Erythroblast (primary cell): Measurements from ENCODE around the gene CXCL14.

Experiments used
- DNase-seq, 2 experiments: peaks; one replicate each; lab custom pipeline; 2025; lab: John Stamatoyannopoulos, UW
- GATA1 ChIP-seq: IDR thresholded peaks from 2 replicates; pipeline ENCODE4 v1.6.1; 2011; ENCODE audit warnings: low read depth, mild to moderate bottlenecking, control low read depth, low read length, moderate library complexity
- POLR2A ChIP-seq: IDR thresholded peaks from 2 replicates; pipeline ENCODE4 v1.6.1; 2011; ENCODE audit warnings: mild to moderate bottlenecking, low read length

Gene CXCL14

GRCh38 chr5:135601466-135601865, 22.7 kb upstream of the CXCL14 start:
- TF ChIP-seq POLR2A (no peak), GATA1 (no peak)
- no peak for DNase-seq

GRCh38 chr5:135600971-135601381, 22.2 kb upstream of the CXCL14 start:
- no peak for TF ChIP-seq GATA1
- no peak for TF ChIP-seq POLR2A
- peak in 1 of 2 experiments; percentile 6 for DNase-seq

- TF ChIP-seq GATA1 (no peak), POLR2A (no peak)
- no peak for DNase-seq
These were observed 21.4 kb upstream of the CXCL14 start for GRCh38 chr5:135600152-135600570.

- TF ChIP-seq GATA1, result no peak
- no peak for TF ChIP-seq POLR2A
- no peak for DNase-seq
These were observed 20.8 kb upstream of the CXCL14 start for GRCh38 chr5:135599421-135600151.

- DNase-seq, result no peak
- TF ChIP-seq POLR2A, result no peak
These were observed 20.1 kb upstream of the CXCL14 start for GRCh38 chr5:135598691-135599395.

GRCh38 chr5:135596788-135597187, 18.0 kb upstream of the CXCL14 start:
- TF ChIP-seq POLR2A (no peak), GATA1 (no peak)
- no peak for DNase-seq

GRCh38 chr5:135596157-135596763, 17.5 kb upstream of the CXCL14 start:
- no peak for DNase-seq
- no peak for TF ChIP-seq POLR2A
- TF ChIP-seq GATA1, result no peak

GRCh38 chr5:135594416-135594960, 15.7 kb upstream of the CXCL14 start:
- no peak for TF ChIP-seq GATA1
- no peak for TF ChIP-seq POLR2A
- DNase-seq, result no peak

- no peak for DNase-seq
These were observed 15.1 kb upstream of the CXCL14 start for GRCh38 chr5:135593886-135594285.

GRCh38 chr5:135593141-135593540, 14.3 kb upstream of the CXCL14 start:
- DNase-seq, result no peak
- TF ChIP-seq POLR2A (no peak), GATA1 (no peak)

More at GRCh38 chr5:135593886-135594285, 15.1 kb upstream of the CXCL14 start:
- no peak for TF ChIP-seq POLR2A
- no peak for TF ChIP-seq GATA1

- no peak for TF ChIP-seq POLR2A
- TF ChIP-seq GATA1, result no peak
- no peak for DNase-seq
These were observed 13.7 kb upstream of the CXCL14 start for GRCh38 chr5:135592312-135593045.

GRCh38 chr5:135591277-135591676, 12.5 kb upstream of the CXCL14 start:
- no peak for DNase-seq
- TF ChIP-seq POLR2A (no peak), GATA1 (no peak)

GRCh38 chr5:135589152-135589551, 10.4 kb upstream of the CXCL14 start:
- DNase-seq, result no peak
- TF ChIP-seq POLR2A, result no peak
- no peak for TF ChIP-seq GATA1

- DNase-seq, result no peak
- TF ChIP-seq GATA1, result no peak
- no peak for TF ChIP-seq POLR2A
These were observed 9.2 kb upstream of the CXCL14 start for GRCh38 chr5:135587721-135588663.
